AG09309 (cell line): Measurements from ENCODE around the gene CD163.

ENCODE experiments used
- DNase-seq: peaks from one replicate; pipeline ENCODE4 v3.0.0-alpha.2; 2010; ENCODE audit warnings: low read depth
- H3K4me3 ChIP-seq: 2 replicates; pipeline ENCODE4 v1.5.1; 2011; ENCODE audit warnings: mild to moderate bottlenecking, low read depth, low read length, moderate library complexity; ENCODE audit not compliant: control insufficient read depth
- TF ChIP-seq, protein P1 (sequence below): IDR thresholded peaks from 2 replicates; pipeline ENCODE4 v1.5.1; 2011; ENCODE audit warnings: mild to moderate bottlenecking, low read depth, low read length, inconsistent platforms; ENCODE audit not compliant: insufficient read depth, control insufficient read depth; ENCODE audit errors: missing control alignments

CD163 gene

DNA sequence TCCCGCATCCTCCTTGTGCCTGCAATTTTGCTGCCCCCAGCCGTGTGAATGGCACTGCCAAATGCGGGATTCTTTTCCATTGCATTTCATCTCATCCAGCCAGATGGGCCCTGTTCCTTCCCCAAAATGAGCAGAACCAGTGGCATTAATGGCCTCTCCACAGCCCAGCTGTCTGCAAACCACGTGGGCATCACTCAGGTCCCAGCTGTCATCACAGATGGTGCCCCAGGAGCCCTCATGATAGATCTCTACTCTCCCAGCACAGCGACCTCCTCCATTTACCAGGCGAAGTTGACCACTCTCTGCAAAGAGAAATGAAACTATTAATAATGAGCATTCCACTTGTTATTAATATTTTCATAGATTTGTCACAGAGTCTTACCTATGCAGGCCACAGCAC is 17.1 kb downstream of the CD163 start:
- TF ChIP-seq, protein P1, sequence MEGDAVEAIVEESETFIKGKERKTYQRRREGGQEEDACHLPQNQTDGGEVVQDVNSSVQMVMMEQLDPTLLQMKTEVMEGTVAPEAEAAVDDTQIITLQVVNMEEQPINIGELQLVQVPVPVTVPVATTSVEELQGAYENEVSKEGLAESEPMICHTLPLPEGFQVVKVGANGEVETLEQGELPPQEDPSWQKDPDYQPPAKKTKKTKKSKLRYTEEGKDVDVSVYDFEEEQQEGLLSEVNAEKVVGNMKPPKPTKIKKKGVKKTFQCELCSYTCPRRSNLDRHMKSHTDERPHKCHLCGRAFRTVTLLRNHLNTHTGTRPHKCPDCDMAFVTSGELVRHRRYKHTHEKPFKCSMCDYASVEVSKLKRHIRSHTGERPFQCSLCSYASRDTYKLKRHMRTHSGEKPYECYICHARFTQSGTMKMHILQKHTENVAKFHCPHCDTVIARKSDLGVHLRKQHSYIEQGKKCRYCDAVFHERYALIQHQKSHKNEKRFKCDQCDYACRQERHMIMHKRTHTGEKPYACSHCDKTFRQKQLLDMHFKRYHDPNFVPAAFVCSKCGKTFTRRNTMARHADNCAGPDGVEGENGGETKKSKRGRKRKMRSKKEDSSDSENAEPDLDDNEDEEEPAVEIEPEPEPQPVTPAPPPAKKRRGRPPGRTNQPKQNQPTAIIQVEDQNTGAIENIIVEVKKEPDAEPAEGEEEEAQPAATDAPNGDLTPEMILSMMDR, result no peak
- H3K4me3 ChIP-seq, result no peak overlapping the region
- DNase-seq, result no peak

DNA sequence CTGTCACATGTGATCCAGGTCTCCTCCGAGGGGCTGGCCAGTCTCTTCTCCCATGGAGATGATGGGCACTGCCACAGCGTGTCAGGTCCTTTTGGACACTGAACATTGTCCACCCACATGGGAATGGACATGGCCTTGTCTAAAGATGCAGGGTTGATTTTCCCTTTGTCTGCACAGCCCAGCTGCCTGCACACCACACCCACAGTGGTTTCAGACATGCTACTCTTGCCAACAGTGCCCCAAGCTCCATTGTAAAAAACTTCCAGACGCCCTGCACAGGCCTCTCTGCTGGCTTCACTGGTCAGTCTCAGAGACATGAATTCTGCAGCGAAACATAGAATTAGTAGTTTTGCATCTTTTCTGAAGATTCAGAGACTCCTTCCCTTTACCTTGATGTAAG is 18.5 kb downstream of the CD163 start:
- DNase-seq, result no peak
- no peak overlapping the region for H3K4me3 ChIP-seq
- TF ChIP-seq, protein P1, result no peak

DNA sequence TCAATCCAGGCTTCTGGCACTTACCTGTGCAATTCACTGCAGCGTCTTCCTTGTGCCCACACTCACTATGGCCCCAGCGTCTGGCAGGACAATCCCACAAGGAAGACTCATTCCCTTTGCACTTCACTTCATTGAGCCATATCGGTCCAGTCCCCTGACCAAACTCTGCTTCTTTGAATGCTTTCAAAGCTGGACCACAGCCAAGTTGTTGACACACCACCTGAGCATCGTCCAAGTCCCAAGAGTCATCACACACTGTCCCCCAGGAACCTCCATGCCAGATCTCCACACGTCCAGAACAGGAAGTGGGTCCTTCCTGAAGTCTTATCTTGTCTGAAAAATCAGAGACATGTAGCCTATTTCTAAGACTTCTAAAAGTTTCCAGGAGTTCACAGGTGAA is 20.2 kb downstream of the CD163 start:
- TF ChIP-seq, protein P1, result no peak
- DNase-seq, result no peak
- H3K4me3 ChIP-seq, result no peak overlapping the region

DNA sequence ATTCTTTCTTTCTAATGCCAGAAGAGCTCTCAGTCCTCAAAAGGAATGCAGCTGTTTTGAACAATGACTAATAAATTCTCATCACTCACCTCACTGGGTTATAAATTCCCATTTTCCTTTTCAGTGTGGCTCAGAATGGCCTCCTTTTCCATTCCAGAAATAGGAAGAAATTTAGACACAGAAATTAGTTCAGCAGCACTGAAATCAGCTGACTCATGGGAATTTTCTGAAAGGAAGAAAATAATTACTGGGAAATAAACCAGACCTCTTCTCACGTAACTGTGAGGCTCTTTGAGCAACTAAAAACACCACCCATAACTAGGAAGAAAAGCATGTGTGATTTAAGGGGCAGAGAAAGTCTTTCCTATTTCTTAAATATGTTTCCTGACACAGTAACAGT is 23.8 kb downstream of the CD163 start:
- TF ChIP-seq, protein P1, result no peak
- no peak for DNase-seq
- no peak overlapping the region for H3K4me3 ChIP-seq

DNA sequence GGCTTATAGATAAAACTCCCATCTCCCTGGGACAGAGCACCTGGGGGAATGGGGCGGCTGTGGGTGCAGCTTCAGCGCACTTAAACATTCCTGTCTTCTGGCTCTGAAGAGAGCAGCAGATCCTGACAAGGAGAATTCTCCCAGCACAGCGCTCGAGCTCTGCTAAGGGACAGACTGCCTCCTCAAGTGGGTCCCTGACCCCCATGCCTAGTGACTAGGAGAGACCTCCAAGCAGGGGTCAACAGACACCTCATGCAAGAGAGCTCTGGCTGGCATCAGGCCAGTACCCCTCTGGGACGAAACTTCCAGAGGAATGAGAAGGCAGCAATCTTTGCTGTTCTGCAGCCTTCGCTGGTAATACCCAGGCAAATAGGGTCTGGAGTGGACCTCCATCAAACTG is 31.5 kb downstream of the CD163 start:
- TF ChIP-seq, protein P1, result no peak
- DNase-seq, result no peak
- no peak overlapping the region for H3K4me3 ChIP-seq

DNA sequence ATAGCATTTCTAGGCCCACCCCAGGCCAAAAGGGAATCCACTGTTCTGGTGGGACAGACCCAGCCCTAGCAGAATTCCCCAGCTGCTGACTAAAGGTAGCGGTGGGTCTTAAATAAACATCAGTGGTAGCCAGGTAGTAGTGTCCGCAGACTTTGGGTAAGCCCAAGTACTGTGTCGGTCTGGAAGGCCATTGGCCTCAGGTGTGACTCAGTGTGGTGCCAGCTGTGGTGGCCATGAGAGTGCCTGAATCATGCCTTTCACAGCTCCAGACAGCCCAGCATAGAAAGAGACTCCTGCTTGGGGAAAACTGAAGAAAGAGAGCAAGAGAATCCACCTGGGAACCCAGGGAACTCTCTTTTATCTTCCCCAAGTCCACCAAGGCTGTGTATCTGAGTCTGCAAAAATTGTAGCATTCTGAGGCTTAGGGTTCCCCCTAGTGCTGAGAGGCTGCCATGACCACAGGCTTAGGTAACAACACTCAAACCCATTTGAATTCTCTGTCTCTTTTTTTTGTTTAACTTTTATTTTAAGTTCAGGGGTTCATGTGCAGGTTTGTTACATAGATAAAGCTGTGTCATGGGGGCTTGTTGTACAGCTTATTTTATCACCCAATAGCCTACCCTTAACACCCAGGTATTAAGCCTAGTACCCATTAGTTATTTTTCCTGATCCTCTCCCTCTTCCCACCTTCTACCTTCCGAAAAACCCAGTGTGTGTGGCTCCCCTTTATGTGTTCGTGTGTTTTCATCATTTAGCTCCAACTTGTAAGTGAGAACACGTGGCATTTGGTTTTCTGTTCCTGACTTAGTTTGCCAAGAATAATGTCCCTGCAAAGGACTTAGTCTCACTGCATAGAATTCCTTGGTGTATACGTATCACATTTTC is 43.0 kb downstream of the CD163 start:
- no peak for DNase-seq
- TF ChIP-seq, protein P1, result peak; percentile 92
- H3K4me3 ChIP-seq, result no peak overlapping the region
